Activated effector memory CD4-positive, alpha-beta T cell treated with Interleukin-2 at 50 U/mL for 16 hours (primary cell): Measurements from ENCODE around the gene SPOCK1.

Source experiments
- DNase-seq: peaks from one replicate; pipeline ENCODE4 v3.0.0-alpha.2; 2020

Gene SPOCK1

GRCh38 chr5:137040641-137041340 lies 458.3 kb downstream of the SPOCK1 start:
- DNase-seq = no peak

GRCh38 chr5:137040024-137040423 lies 459.1 kb downstream of the SPOCK1 start:
- DNase-seq = no peak

- DNase-seq = no peak
Measured at GRCh38 chr5:137037848-137038247, 461.3 kb downstream of the SPOCK1 start.

- no peak for DNase-seq
Measured at GRCh38 chr5:137036640-137037039, 462.5 kb downstream of the SPOCK1 start.

- no peak for DNase-seq
Measured at GRCh38 chr5:137035480-137035878, 463.6 kb downstream of the SPOCK1 start.

GRCh38 chr5:137034764-137035479 lies 464.2 kb downstream of the SPOCK1 start:
- DNase-seq = no peak

- DNase-seq = no peak
Measured at GRCh38 chr5:137034213-137034612, 464.9 kb downstream of the SPOCK1 start.

GRCh38 chr5:137032929-137033328 lies 466.2 kb downstream of the SPOCK1 start:
- no peak for DNase-seq

- no peak for DNase-seq
Measured at GRCh38 chr5:137027758-137028157, 471.4 kb downstream of the SPOCK1 start.

GRCh38 chr5:137026296-137026695 lies 472.8 kb downstream of the SPOCK1 start:
- DNase-seq = no peak

- DNase-seq = no peak
Measured at GRCh38 chr5:137024044-137024443, 475.1 kb downstream of the SPOCK1 start.

GRCh38 chr5:137023371-137023770 lies 475.8 kb downstream of the SPOCK1 start:
- no peak for DNase-seq

- no peak for DNase-seq
Measured at GRCh38 chr5:137022725-137023124, 476.4 kb downstream of the SPOCK1 start.

GRCh38 chr5:137022043-137022442 lies 477.1 kb downstream of the SPOCK1 start:
- no peak for DNase-seq

GRCh38 chr5:137019229-137019628 lies 479.9 kb downstream of the SPOCK1 start:
- no peak for DNase-seq

- no peak for DNase-seq
Measured at GRCh38 chr5:137016783-137017324, 482.3 kb downstream of the SPOCK1 start.

GRCh38 chr5:137015540-137016116 lies 483.5 kb downstream of the SPOCK1 start:
- no peak for DNase-seq

- no peak for DNase-seq
Measured at GRCh38 chr5:137014731-137015130, 484.4 kb downstream of the SPOCK1 start.

GRCh38 chr5:137010226-137010625 lies 488.9 kb downstream of the SPOCK1 start:
- DNase-seq = no peak

GRCh38 chr5:137004279-137004678 lies 494.8 kb downstream of the SPOCK1 start:
- no peak for DNase-seq

- no peak for DNase-seq
Measured at GRCh38 chr5:137001026-137001569, 498.0 kb downstream of the SPOCK1 start.

GRCh38 chr5:136999787-137000186 lies 499.3 kb downstream of the SPOCK1 start:
- no peak for DNase-seq

GRCh38 chr5:136998854-136999357 lies 500.2 kb downstream of the SPOCK1 start:
- DNase-seq = no peak
